NAMALWA (cell line): ENCODE measurements around the gene RASSF9.

Experiments used
- DNase-seq: peaks from one replicate; pipeline ENCODE4 v3.0.0-alpha.2; 2015; ENCODE audit warnings: low spot score

RASSF9 gene

GRCh38 chr12:85836197-85837090 is at the start of gene RASSF9:
TSS of gene RASSF9 (minus strand) at chr12:85836409. CDS start at chr12:85836201, 208 bp downstream.
- DNase-seq, result no peak

DNA sequence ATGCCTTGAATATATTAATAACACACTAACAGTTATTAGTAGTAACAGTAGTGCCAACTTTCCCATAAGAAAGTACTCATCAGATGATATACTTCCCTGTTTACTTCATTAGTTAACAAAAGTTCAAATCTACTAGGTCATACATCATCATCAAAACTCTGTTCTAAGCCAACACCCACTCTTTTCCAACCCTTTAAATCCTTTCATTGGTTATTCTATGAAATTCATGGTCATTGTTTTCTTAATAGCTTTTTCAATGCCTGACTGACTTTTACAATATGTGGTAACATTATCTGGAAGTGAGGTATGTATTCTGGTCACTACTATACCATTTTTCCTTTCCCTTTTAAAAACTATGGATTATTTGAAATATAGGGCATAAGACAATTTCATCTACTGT is 47.6 kb upstream of the RASSF9 start:
- DNase-seq, result no peak

DNA sequence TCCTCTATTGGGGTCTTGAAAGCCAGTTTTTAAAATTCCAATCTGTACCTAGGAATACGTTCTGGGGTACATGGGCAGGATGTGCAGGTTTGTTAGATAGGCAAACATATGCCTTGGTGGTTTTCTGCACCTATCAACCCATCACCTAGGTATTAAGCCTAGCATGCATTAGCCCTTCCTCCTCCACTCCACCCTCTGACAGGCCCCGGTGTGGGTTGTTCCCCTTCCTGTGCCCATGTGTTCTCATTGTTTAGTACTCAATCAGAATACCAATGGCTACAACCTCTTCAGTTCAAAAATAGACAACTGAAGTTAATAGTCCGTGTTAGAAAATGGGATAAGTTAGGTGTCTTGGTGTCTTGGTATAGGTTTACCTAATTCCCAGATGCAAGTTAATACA is 41.2 kb upstream of the RASSF9 start:
- DNase-seq, result no peak

- DNase-seq, result peak; percentile 72
Measured at GRCh38 chr12:85874031-85874461, 37.8 kb upstream of the RASSF9 start, which contains the start of gene NTS. TSS of gene NTS (plus strand) at chr12:85874295. CDS start at chr12:85874404, 109 bp downstream.

DNA sequence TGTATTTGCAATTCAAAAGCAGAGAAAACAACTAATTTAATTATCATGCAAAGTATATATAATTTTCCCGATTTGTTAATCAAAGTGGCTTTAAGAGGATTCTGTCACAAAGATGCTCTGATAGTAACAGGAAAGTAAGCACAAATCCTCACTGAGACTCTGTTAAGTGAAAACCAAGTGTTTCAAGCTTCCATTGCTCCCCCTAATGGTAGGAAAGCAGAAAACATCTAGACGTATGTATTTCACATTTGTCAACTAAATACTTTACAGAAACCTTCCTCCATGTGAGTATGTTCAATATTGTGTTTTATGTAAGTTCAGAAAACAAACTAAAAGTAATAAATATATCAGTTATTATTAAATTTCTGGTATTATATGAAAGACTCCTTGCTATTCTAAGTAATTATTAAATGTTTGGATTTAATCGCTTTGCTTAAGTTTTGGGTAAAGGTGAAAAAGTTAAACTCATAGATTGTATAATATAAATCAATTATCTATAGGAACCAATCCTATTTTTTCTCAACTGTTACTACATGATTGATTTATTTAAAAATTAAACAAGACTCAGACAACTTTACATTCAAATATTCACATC is 36.4 kb upstream of the RASSF9 start:
- DNase-seq, result peak; percentile 75

DNA sequence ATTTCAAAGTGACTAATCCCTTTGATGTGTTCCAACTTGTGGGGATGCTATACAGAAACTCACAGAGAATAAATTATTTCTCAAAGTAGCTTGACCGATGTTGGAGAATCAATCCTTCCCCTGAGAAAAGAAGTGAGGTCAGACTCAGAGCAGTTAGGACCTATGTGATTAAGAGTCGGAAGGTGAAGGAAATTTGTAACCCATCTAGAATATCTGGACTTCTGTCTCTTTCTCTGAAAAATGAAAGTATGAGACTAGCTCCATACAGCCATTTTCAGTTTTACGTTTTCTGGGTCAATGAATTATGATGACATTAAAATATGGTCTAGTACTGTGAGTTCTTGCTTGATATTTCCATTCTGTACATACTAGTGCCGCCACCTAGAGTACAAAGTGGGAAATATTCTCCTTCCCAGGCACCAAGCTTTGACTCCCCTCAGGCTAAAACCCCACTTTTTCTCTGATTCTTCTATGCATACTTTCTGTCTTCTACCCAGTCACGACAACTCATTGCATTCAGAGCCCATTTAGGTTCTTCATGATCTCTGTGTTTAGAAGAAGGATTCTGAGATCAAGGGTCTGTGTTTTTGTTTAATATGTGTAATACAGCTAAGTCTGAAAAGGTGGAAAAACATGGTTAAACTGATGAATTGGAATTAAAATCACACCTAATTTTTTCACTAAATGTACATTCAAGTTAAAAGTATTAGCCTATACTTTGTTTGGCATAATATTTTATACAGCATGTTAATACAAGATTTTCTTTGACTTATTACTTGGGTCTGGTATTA is 31.0 kb upstream of the RASSF9 start:
- DNase-seq, result peak; percentile 72

DNA sequence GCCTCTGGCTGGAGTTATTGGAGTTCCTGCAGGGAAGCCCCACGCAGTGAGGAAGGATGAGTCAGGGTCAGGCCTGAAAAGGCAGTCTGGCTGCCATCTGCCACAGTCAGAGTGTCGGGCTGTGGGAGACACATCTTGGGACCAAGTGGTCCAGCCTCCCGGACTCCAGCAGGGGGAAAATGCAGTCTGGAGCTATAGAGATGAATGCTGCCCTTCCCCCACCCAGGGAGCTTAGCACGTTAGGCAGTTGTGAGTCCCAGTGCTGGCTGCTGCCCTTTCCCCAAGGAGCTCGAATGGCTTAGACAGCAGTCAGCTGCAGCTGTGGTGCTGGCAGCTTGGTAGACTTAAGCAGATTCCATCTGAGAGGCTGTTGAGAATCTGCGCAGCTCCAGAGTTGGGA is 29.7 kb upstream of the RASSF9 start:
- DNase-seq, result no peak

GRCh38 chr12:85856966-85857365 is 20.8 kb upstream of the RASSF9 start:
- no peak for DNase-seq

GRCh38 chr12:85855305-85855704 is 19.1 kb upstream of the RASSF9 start:
- DNase-seq, result no peak

GRCh38 chr12:85849344-85849743 is 13.1 kb upstream of the RASSF9 start:
- no peak for DNase-seq

DNA sequence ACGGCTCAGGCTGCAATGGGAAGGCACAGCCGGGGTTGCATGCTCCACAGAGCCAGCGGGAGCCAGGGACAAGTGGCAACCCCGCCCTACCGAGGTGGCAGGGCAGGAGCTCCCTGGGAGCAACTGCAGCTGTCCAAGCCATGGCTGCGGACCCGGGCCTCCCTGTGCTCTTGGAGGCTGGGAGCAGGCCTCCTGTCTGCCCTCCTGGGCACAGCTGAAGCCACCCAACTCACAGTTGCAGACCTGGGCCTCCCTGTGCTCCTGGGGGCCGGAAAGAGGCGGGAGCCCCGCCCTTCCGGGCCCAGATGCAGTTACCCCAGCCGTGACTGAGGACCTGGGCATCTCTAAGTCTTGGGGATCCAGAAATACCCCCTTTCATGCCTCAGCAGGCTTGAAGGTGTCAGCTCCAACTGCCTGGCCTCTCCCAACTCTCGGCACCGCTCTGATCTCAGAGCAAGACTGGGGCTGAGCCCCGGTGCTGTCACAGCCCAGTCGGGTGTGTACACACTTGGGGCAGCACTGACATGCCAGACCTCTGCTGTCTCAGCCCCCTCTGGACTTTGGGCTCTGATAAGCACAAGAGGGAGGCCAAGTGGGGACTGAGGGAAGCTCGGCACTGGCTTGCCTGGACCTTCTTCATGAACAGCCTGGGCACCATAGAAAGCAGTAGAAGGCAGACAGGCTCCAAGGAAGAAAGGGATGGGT is 7.5 kb upstream of the RASSF9 start:
- DNase-seq, result no peak

DNA sequence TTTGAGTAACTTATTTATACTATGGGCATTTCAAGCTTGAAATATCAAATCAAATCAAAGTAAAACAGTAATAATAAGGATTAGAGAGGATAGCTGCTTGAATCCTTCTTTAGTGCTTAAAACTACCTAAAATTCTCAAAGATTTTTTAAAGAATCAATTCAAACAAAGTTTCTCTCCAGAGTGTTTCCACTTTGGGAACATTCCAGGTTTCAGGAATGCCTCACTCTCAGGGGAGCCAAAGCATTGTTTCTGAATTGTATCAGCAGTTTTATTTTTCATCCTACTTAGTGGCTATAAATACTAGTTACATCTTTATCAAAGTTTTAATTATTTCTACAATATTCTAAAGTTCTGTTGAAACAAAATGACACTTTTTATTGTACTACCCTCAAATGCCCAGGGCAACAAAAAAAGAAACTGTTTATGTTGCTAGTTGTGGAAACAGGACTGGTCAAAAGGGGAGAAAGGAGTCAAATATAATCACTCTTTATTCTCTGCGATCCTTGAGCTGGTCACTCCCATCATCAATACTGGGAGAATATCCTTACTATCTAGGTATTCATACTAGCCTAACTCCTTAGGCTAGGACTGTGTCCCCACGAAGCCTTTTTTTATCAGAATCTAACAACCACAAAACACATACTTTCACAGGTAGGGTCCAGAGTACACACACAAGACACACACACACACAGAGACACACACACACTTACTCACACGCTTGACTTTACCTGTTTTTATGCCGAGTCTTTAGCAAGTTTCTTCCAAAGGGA is 598 bp downstream of the RASSF9 start:
- no peak for DNase-seq

DNA sequence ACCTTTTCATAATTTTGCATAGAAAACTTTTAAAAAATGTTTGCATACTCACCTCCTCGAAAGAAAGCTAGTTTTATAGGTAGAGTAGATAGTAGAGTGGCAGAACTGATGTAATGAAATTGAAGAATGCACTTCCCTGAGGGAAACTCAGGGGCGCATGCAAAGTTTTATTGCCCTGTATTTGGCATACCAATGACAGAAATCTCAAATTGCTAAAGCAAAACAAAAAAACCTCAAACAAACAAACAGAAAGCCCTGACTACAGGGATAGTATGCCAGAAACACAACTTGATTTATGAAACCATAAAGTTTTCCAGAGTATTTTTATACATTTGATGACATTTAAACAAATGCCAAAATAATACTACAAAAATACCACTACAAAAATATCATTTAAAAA is 1.8 kb downstream of the RASSF9 start:
- no peak for DNase-seq

DNA sequence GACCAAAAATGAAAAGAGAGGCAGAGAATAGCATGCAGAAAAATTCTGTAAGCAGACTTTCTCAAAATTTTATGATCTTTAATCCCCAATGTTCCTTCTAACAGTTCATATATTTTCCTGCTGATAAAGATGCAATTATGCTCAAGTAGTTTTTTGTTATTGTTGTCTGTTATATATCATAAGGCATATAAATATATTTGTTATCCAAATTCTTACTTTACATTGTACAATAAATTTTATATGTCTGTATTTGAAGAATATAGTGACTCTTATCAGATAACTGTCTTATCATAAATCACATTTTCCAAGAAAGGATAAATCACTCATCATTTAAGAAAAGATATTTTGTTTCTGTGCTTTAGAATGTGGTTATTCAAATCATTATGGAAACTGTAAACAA is 2.6 kb downstream of the RASSF9 start:
- no peak for DNase-seq

- DNase-seq, result no peak
Measured at GRCh38 chr12:85831327-85831990, 4.8 kb downstream of the RASSF9 start.

DNA sequence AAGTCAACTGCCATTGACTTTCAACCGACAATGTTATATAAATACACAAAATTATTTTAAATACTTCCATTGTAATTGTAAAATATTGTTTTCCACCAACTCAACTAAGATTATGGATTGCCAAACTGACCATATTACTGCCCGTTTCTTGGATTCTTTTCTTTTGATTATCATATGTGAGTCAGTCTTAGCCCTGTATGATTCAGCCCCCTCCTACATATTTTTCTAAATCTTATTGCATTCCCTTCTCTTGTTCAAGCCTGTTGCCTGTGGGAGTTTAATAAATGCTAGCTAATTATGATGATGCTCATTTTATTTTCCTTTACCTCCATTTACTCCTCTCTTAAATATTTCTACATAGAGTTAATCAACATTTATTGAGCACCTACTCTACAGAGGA is 6.8 kb downstream of the RASSF9 start:
- DNase-seq, result no peak

DNA sequence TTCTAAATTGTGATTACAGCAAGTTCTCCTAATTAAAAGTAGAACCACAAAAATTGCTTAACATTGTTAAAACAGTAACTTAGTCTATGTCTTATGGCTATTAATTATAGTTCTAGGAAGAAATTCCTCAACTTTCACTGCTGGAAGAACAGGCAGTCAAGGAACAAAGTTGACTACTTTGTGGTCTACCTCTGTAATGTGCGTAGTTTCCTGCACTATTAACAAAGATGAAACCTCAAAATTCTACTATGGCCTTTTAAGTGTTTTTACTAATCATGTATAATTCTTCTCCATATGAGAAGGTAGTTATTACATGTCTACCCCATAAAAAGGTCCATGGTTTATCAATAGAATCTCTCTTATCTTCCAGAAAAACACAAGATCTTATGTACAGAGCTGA is 7.6 kb downstream of the RASSF9 start:
- DNase-seq, result no peak

- DNase-seq, result no peak
Measured at GRCh38 chr12:85825746-85826145, 10.5 kb downstream of the RASSF9 start.

- no peak for DNase-seq
Measured at GRCh38 chr12:85823436-85824180, 12.6 kb downstream of the RASSF9 start.

- no peak for DNase-seq
Measured at GRCh38 chr12:85821759-85822158, 14.4 kb downstream of the RASSF9 start.
